Activated CD4-positive, CD25-positive, alpha-beta regulatory T cell (primary cell): ENCODE data around the gene DDX43.
"Not testable (repeated sequence)": the region's sequence is repeated elsewhere in the genome, so short reads cannot be mapped to it uniquely, and the experiment has no call there.

Experiments used
- DNase-seq, 4 experiments: peaks; one replicate each; lab custom pipeline; 2025; lab: John Stamatoyannopoulos, UW

DDX43 gene

GRCh38 chr6:73394577-73395354, at the start of gene DDX43:
TSS of gene DDX43 (plus strand) at chr6:73394828. CDS start at chr6:73394906, 78 bp downstream.
- DNase-seq = peak in 1 of 4 experiments; percentile 22

- DNase-seq = no peak
These were observed 46.0 kb upstream of the DDX43 start for GRCh38 chr6:73348550-73349204.

- DNase-seq = no peak
These were observed 45.3 kb upstream of the DDX43 start for GRCh38 chr6:73349311-73349710.

GRCh38 chr6:73353636-73354593, 40.7 kb upstream of the DDX43 start, which contains the start of gene DPPA5:
TSS of gene DPPA5 (minus strand) at chr6:73354276. CDS start at chr6:73354225, 51 bp downstream.
- no peak for DNase-seq

GRCh38 chr6:73362358-73362757, 32.3 kb upstream of the DDX43 start, which contains the start of gene KHDC3L:
TSS of gene KHDC3L (plus strand) at chr6:73362658. CDS start at chr6:73362730, 72 bp downstream.
- no peak for DNase-seq

GRCh38 chr6:73362869-73363536, 31.6 kb upstream of the DDX43 start:
- no peak for DNase-seq

GRCh38 chr6:73363537-73363875, 31.1 kb upstream of the DDX43 start:
- DNase-seq = no peak

- no peak for DNase-seq
These were observed 30.5 kb upstream of the DDX43 start for GRCh38 chr6:73364121-73364520.

GRCh38 chr6:73364549-73364948, 30.1 kb upstream of the DDX43 start:
- no peak for DNase-seq

GRCh38 chr6:73367761-73368355, 26.8 kb upstream of the DDX43 start:
- DNase-seq = no peak

GRCh38 chr6:73368675-73369074, 26.0 kb upstream of the DDX43 start:
- no peak for DNase-seq

GRCh38 chr6:73369157-73369556, 25.5 kb upstream of the DDX43 start:
- no peak for DNase-seq

GRCh38 chr6:73369563-73369962, 25.1 kb upstream of the DDX43 start, which contains the start of gene OOEP:
TSS of gene OOEP (minus strand) at chr6:73369897. CDS start at chr6:73369792, 105 bp downstream.
- DNase-seq = no peak

GRCh38 chr6:73371984-73372383, 22.6 kb upstream of the DDX43 start:
- no peak for DNase-seq

GRCh38 chr6:73372516-73372915, 22.1 kb upstream of the DDX43 start:
- no peak for DNase-seq

GRCh38 chr6:73375216-73375615, 19.4 kb upstream of the DDX43 start:
- no peak for DNase-seq

- DNase-seq = no peak
These were observed 17.4 kb upstream of the DDX43 start for GRCh38 chr6:73377225-73377624.

GRCh38 chr6:73381531-73381930, 13.1 kb upstream of the DDX43 start:
- not testable (repeated sequence) for DNase-seq

GRCh38 chr6:73382462-73383113, 12.0 kb upstream of the DDX43 start:
- no peak for DNase-seq

GRCh38 chr6:73388433-73388799, 6.2 kb upstream of the DDX43 start:
- DNase-seq = no peak
